HG03432 (cell line): Measurements from ENCODE around the gene ERGIC3.
A peak's percentile ranks its signal among the peaks of the same experiment; 100 is the strongest.

ENCODE experiments used
- ATAC-seq: cut with Tn5 transposase; IDR thresholded peaks from one replicate; pipeline ENCODE4 v1.9.1; 2021; ENCODE audit warnings: mild to moderate bottlenecking, moderate library complexity; ENCODE audit not compliant: unreplicated experiment

ERGIC3 gene

GRCh38 chr20:35541783-35542662 lies at the start of gene ERGIC3:
Gene ERGIC3 (plus strand): TSS chr20:35542078. CDS start chr20:35542098, 20 bp downstream.
- peak; percentile 93 for ATAC-seq

GRCh38 chr20:35492352-35492751 lies 49.5 kb upstream of the ERGIC3 start:
- no peak for ATAC-seq

- ATAC-seq: no peak
Observed at GRCh38 chr20:35496481-35496880, 45.4 kb upstream of the ERGIC3 start.

- no peak for ATAC-seq
Observed at GRCh38 chr20:35497320-35497719, 44.6 kb upstream of the ERGIC3 start.

GRCh38 chr20:35497780-35498189 lies 44.1 kb upstream of the ERGIC3 start:
- ATAC-seq: no peak

- ATAC-seq: no peak
Observed at GRCh38 chr20:35499271-35499670, 42.6 kb upstream of the ERGIC3 start.

GRCh38 chr20:35502352-35502751 lies 39.5 kb upstream of the ERGIC3 start:
- ATAC-seq: peak; percentile 59

GRCh38 chr20:35503281-35503680 lies 38.6 kb upstream of the ERGIC3 start:
- ATAC-seq: no peak

GRCh38 chr20:35503841-35504561 lies 37.9 kb upstream of the ERGIC3 start:
- no peak for ATAC-seq

- ATAC-seq: no peak
Observed at GRCh38 chr20:35504751-35505150, 37.1 kb upstream of the ERGIC3 start.

- ATAC-seq: no peak
Observed at GRCh38 chr20:35506179-35506578, 35.7 kb upstream of the ERGIC3 start.

- ATAC-seq: no peak
Observed at GRCh38 chr20:35506872-35507638, 34.8 kb upstream of the ERGIC3 start.

GRCh38 chr20:35508493-35509218 lies 33.2 kb upstream of the ERGIC3 start:
- ATAC-seq: no peak

GRCh38 chr20:35510951-35511735 lies 30.7 kb upstream of the ERGIC3 start:
- ATAC-seq: no peak

- ATAC-seq: no peak
Observed at GRCh38 chr20:35511814-35512420, 30.0 kb upstream of the ERGIC3 start.

GRCh38 chr20:35514371-35514932 lies 27.4 kb upstream of the ERGIC3 start:
- ATAC-seq: no peak

GRCh38 chr20:35515341-35515740 lies 26.5 kb upstream of the ERGIC3 start:
- ATAC-seq: no peak

GRCh38 chr20:35515949-35516645 lies 25.8 kb upstream of the ERGIC3 start:
- no peak for ATAC-seq
